ENCODE measurements around the gene MAP7D2. TPM values are rescaled to one million over a fixed set of nuclear protein-coding genes. Genes with fewer than 3 reads are reported as not detected.

The MAP7D2 gene
- total and polyA plus RNA-seq, 9 donors = 0.27 to 0.89 (median 0.44) TPM

DNA sequence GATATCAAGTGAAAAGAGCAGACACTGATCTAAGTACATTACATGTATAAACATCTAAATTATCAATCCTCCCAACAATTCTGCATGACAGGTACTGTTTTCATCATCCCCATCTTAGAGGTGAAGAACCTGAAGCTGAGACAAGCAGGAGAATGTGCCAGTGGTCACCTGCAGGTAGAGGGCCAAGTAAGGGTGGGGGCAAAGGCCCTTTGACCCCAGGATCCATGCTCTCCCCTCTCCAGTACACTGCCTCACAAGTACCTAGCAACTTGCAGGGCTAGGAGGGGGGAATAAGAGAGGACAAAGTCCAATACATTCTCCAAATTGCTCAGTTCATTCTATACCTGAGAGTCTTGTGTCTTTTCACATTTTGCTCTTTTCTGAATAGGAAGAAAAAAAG is 8.3 kb upstream of the MAP7D2 start:
- DNase-seq = no peak
- Histone ChIP-seq H3K4me3 (ENCODE audit: low read length) (no peak overlapping the region), H3K27me3 (ENCODE audit: control insufficient read depth, insufficient read depth, low read length) (peaks cover 7% of the 10 kb centered on the region), H3K9me3 (replicated peaks; ENCODE audit: control insufficient read depth, low read depth, low read length) (no peaks in the 10 kb centered on the region), H3K27ac (ENCODE audit: low read length) (no peak overlapping the region), H3K36me3 (ENCODE audit: control insufficient read depth, insufficient read depth, low read length) (peaks cover 6% of the 10 kb centered on the region), H3K4me1 (ENCODE audit: control insufficient read depth, insufficient read depth, low read length) (no peaks in the 10 kb centered on the region)

DNA sequence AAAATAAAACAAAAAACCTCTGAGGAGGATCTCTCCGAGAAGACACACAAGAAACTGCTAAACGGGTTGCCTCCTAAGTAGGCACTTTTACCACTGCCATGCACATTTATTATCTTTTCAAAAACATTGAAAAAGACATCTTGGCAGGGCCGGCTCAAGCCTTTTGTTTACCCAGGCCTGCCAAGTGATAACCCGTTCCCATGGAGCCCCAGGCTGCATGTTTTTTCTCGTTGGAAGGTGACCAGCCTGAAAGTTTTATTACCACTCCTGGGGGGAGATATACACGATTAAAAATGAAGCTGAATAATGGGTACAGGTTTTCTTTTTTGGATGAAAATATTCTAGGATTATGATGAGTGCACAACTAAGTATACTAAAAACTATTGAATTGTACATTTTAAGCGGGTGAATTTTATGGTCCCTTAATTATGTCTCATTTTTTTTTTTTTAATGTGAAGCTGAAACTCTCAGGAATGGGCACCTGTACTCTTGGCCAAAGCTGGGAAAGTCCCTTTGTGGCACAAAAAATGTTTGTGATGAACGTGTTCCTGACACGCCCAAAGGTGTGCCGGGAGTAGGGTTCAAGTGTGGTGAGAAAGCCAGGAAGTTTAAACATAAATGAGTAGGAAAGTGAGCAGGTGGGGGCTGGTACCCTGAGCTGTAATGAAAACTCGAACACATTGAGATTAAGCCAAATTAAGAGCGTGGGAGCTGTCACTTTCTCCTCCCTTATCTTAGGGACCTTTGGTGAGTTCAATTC is 1.5 kb upstream of the MAP7D2 start:
- 73% methylated on average over 10 of the region's 12 CpGs for WGBS (ENCODE audit: insufficient coverage)
- Histone ChIP-seq H3K4me3 (ENCODE audit: low read length) (no peak overlapping the region), H3K36me3 (ENCODE audit: control insufficient read depth, insufficient read depth, low read length) (no peaks in the 10 kb centered on the region), H3K27me3 (ENCODE audit: control insufficient read depth, insufficient read depth, low read length) (peaks cover 49% of the 10 kb centered on the region), H3K27ac (ENCODE audit: low read length) (no peak overlapping the region), H3K9me3 (replicated peaks; ENCODE audit: control insufficient read depth, low read depth, low read length) (peaks cover 2% of the 10 kb centered on the region), H3K4me1 (ENCODE audit: control insufficient read depth, insufficient read depth, low read length) (peaks cover 4% of the 10 kb centered on the region)
- no peak for DNase-seq

DNA sequence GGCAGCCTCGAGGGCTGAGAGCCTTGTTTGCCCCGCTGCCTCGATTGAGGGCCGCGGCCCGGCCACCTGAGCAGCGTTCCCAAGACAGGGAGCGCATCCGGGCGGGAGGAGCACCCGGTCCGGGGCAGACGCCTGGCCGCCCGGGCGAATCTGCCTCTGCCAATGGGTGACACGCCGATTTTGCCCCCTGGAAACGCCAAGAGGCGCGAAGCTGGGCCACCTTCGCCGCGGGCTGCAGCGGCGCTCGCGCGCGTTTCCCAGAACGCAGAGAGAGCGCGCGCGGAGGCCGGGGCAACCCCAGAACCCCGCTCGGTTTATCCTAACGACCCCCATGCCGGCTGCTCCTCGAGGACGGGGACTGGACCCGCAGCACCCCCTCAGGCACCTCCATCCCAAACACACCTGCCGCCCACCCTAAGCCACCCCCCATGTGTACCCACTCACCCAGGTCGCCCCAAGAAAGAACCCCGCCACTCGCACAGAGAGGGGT is 575 bp downstream of the MAP7D2 start:
- DNase-seq = no peak
- Histone ChIP-seq H3K27me3 (ENCODE audit: control insufficient read depth, insufficient read depth, low read length) (peaks cover 67% of the 10 kb centered on the region), H3K4me3 (ENCODE audit: low read length) (peak overlapping the region; percentile 25), H3K36me3 (ENCODE audit: control insufficient read depth, insufficient read depth, low read length) (no peaks in the 10 kb centered on the region), H3K27ac (ENCODE audit: low read length) (no peak overlapping the region), H3K9me3 (replicated peaks; ENCODE audit: control insufficient read depth, low read depth, low read length) (peaks cover 2% of the 10 kb centered on the region), H3K4me1 (ENCODE audit: control insufficient read depth, insufficient read depth, low read length) (peaks cover 4% of the 10 kb centered on the region)
- WGBS (ENCODE audit: insufficient coverage) = 24% methylated on average over 41 of the region's 47 CpGs

DNA sequence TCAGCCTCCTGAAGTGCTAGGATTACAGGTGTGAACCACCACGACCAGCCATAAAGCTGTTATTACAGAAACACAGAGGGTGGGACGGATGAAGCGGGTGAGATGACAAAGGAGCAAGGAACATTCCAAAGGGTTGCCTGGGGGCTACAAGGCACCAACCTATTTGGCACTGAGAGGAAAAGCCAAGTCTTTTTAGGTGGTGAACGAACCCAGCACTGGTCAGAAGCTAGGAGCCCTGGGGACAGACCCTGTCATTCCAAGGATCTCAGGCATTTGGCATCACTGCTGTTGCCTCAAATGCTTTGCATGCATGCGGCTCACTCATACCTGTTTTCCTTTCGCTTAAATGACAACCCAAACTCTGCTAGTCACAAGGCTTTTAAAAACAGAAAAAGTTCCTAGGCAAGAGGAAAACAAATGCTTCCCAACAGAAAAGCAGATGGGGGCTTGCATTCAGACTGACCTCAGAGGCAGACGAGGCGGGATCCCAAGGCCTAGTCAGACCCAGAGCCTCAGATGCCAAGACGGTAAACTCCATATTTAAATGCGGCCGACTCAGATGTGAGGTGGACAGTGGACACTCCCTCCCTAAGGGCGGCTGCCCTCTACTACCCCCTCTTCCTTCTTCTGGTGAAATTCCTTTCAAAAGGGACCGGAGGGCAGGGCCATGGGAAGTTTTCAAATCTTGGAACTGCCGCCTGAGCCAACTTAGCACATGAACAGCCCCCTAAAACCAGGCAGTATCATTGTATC is 4.5 kb downstream of the MAP7D2 start:
- Histone ChIP-seq H3K27me3 (ENCODE audit: control insufficient read depth, insufficient read depth, low read length) (peaks cover 58% of the 10 kb centered on the region), H3K4me3 (ENCODE audit: low read length) (no peak overlapping the region), H3K9me3 (replicated peaks; ENCODE audit: control insufficient read depth, low read depth, low read length) (peaks cover 2% of the 10 kb centered on the region), H3K4me1 (ENCODE audit: control insufficient read depth, insufficient read depth, low read length) (peaks cover 4% of the 10 kb centered on the region), H3K36me3 (ENCODE audit: control insufficient read depth, insufficient read depth, low read length) (no peaks in the 10 kb centered on the region), H3K27ac (ENCODE audit: low read length) (no peak overlapping the region)
- no peak for DNase-seq
- WGBS (ENCODE audit: insufficient coverage) = 78% methylated on average over 8 of the region's 14 CpGs

DNA sequence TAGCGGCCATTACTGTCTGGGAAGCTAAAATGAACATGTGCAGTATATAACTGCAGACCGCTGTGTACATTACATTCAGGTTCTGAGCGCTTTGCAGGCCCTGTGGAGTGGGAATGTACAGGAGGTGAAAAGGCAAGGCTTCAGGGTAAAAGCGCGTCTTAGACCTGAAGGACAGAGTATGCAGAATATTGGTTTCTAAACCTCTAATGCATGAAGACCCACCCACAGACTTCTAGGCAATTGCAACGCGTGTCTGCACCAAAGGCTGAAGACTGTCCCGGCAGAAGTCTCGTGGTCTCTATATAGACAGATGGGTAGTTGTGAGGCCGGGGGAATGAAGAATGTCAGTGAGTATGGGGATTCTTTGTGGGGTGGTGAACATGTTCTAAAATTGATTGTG is 5.4 kb downstream of the MAP7D2 start:
- peaks cover 56% of the 10 kb centered on the region for H3K27me3 ChIP-seq (ENCODE audit: control insufficient read depth, insufficient read depth, low read length)
- WGBS (ENCODE audit: insufficient coverage) = 85% methylated on average over 5 of the region's 10 CpGs
- no peaks in the 10 kb centered on the region for H3K36me3 ChIP-seq (ENCODE audit: control insufficient read depth, insufficient read depth, low read length)
- peaks cover 4% of the 10 kb centered on the region for H3K4me1 ChIP-seq (ENCODE audit: control insufficient read depth, insufficient read depth, low read length)
- no peak overlapping the region for H3K27ac ChIP-seq (ENCODE audit: low read length)
- no peak for DNase-seq
- no peak overlapping the region for H3K4me3 ChIP-seq (ENCODE audit: low read length)
- no peaks in the 10 kb centered on the region for H3K9me3 ChIP-seq (replicated peaks; ENCODE audit: control insufficient read depth, low read depth, low read length)

DNA sequence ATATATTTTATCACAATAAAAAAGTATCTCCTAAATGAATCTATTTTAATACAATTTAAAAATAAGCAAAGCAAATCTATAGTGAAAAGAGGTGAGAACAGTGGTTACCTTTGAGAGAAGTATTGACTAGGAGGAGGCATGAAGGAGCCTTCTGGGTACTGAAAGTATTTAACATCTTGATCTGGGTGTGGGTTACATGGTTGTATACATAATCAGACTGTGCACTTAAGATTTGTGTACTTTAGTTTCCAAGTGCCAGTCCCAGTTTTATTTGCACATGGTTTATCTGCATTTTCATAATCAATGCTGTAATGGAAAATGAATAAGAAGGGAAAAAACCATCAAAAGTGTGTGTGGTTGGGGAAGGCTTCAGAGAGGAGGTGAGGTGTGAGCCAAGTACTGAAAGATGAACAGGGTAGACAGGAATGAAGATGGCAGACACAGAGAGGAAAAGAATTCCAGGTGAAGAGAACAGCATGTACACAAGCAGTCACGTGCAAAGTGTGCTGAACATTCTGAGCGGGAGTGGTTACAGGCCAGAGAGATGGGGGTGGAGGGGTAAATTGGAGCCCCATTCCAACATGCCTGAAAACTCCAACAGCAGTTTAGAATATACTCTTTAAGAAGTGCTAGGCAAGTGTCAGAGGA is 14.6 kb downstream of the MAP7D2 start:
- no peak overlapping the region for H3K27ac ChIP-seq (ENCODE audit: low read length)
- peaks cover 55% of the 10 kb centered on the region for H3K27me3 ChIP-seq (ENCODE audit: control insufficient read depth, insufficient read depth, low read length)
- H3K4me1 ChIP-seq (ENCODE audit: control insufficient read depth, insufficient read depth, low read length) = no peaks in the 10 kb centered on the region
- no peaks in the 10 kb centered on the region for H3K9me3 ChIP-seq (replicated peaks; ENCODE audit: control insufficient read depth, low read depth, low read length)
- no peak for DNase-seq
- 73% methylated on average over 2 of the region's 2 CpGs for WGBS (ENCODE audit: insufficient coverage)
- H3K4me3 ChIP-seq (ENCODE audit: low read length) = no peak overlapping the region
- H3K36me3 ChIP-seq (ENCODE audit: control insufficient read depth, insufficient read depth, low read length) = no peaks in the 10 kb centered on the region

DNA sequence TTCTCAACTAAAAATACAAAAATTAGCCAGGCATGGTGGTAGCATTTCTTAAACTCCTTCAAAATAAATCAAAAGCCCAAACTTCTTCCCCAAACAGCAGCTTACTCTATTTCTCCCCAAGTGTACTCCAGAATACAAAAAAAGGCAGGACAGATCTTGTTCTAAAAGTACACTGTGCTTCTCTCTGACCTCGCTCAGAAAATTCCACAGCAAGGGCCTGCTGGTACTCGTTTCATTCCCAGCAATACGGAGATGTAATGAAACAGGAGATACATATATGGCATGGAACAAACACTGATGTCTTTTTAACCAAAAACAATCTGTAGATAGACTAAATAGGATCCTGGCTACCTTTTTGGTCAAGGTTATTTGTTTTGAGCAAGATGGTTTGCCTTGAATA is 25.2 kb downstream of the MAP7D2 start:
- no peak for DNase-seq
- no peaks in the 10 kb centered on the region for H3K4me1 ChIP-seq (ENCODE audit: control insufficient read depth, insufficient read depth, low read length)
- H3K27me3 ChIP-seq (ENCODE audit: control insufficient read depth, insufficient read depth, low read length) = peaks cover 38% of the 10 kb centered on the region
- no peak overlapping the region for H3K4me3 ChIP-seq (ENCODE audit: low read length)
- H3K27ac ChIP-seq (ENCODE audit: low read length) = no peak overlapping the region
- no peaks in the 10 kb centered on the region for H3K9me3 ChIP-seq (replicated peaks; ENCODE audit: control insufficient read depth, low read depth, low read length)
- WGBS (ENCODE audit: insufficient coverage) = no CpG with 5 or more reads among the region's 3 CpGs
- no peaks in the 10 kb centered on the region for H3K36me3 ChIP-seq (ENCODE audit: control insufficient read depth, insufficient read depth, low read length)

DNA sequence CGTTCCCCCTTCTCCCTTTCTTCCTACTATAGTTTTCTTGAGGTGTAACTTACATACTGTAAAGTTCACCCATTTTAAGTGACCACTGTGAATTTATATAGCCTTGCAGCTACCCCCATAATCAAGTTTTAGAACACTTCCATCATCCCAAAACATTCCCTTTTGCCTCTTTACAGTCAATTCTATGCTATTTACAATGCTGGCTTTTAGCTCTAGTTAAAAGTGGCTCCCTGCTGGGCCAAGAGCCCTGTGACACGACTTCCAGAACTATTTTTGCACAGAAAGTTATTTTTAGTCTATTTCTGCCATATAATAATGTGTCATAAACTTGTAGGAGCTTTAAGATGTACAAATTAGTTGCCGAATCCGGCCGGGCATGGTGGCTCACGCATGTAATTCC is 26.9 kb downstream of the MAP7D2 start:
- H3K36me3 ChIP-seq (ENCODE audit: control insufficient read depth, insufficient read depth, low read length) = no peaks in the 10 kb centered on the region
- H3K4me1 ChIP-seq (ENCODE audit: control insufficient read depth, insufficient read depth, low read length) = no peaks in the 10 kb centered on the region
- no peaks in the 10 kb centered on the region for H3K9me3 ChIP-seq (replicated peaks; ENCODE audit: control insufficient read depth, low read depth, low read length)
- no peak overlapping the region for H3K4me3 ChIP-seq (ENCODE audit: low read length)
- 83% methylated on average over 4 of the region's 6 CpGs for WGBS (ENCODE audit: insufficient coverage)
- H3K27me3 ChIP-seq (ENCODE audit: control insufficient read depth, insufficient read depth, low read length) = peaks cover 38% of the 10 kb centered on the region
- DNase-seq = no peak
- H3K27ac ChIP-seq (ENCODE audit: low read length) = no peak overlapping the region

DNA sequence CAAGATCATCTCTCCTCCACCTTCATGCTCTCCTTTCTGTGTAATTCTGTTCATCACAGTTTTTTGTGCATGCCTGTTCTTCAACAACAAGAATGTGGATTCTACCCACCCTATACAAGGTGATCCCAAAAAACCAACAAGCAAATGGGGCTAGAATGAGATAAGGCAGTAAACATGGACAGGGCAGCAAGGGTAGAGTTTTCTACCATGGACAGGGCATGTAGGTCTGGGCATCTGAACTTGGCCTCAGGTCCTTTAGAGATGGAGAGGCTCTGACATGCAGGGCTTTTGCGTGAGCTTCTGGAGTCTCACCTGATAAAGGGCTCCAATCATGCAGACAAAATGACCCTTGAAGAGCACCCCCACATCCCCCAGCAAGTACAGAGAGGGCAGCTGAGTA is 36.4 kb downstream of the MAP7D2 start:
- no peaks in the 10 kb centered on the region for H3K9me3 ChIP-seq (replicated peaks; ENCODE audit: control insufficient read depth, low read depth, low read length)
- peaks cover 30% of the 10 kb centered on the region for H3K27me3 ChIP-seq (ENCODE audit: control insufficient read depth, insufficient read depth, low read length)
- no peak for DNase-seq
- H3K4me1 ChIP-seq (ENCODE audit: control insufficient read depth, insufficient read depth, low read length) = no peaks in the 10 kb centered on the region
- WGBS (ENCODE audit: insufficient coverage) = no CpG with 5 or more reads among the region's 1 CpG
- H3K36me3 ChIP-seq (ENCODE audit: control insufficient read depth, insufficient read depth, low read length) = no peaks in the 10 kb centered on the region
- no peak overlapping the region for H3K27ac ChIP-seq (ENCODE audit: low read length)
- no peak overlapping the region for H3K4me3 ChIP-seq (ENCODE audit: low read length)

DNA sequence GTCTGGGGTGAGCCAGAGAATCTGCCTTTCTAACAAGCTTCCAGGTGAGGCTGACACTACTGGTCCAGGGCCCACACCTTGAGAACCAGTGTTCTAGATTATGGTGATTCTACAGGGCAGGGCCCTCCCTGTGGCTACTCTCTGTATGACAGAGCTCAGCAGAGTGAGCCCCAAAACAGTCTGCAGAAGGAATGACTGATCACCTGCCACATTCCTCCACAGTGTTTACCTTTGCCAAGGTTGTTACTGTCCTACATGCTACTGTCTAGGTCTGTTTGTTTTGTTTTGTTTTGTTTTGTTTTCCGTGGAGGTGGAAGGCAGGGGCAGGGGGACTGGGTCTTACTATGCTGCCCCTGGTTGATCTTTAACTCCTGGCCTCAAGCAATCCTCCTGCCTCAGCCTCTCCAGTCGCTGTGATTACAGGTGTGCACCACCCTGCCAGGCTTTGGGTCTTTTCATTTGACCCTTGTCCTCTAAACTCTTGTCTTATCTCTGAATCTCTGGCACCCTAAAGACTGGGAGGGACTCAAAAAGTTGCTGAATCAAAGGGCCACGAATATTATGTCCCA is 45.1 kb downstream of the MAP7D2 start:
- H3K4me3 ChIP-seq (ENCODE audit: low read length) = no peak overlapping the region
- no peaks in the 10 kb centered on the region for H3K36me3 ChIP-seq (ENCODE audit: control insufficient read depth, insufficient read depth, low read length)
- DNase-seq = no peak
- 91% methylated on average over 1 of the region's 3 CpGs for WGBS (ENCODE audit: insufficient coverage)
- no peaks in the 10 kb centered on the region for H3K9me3 ChIP-seq (replicated peaks; ENCODE audit: control insufficient read depth, low read depth, low read length)
- peaks cover 34% of the 10 kb centered on the region for H3K27me3 ChIP-seq (ENCODE audit: control insufficient read depth, insufficient read depth, low read length)
- H3K27ac ChIP-seq (ENCODE audit: low read length) = no peak overlapping the region
- peaks cover 8% of the 10 kb centered on the region for H3K4me1 ChIP-seq (ENCODE audit: control insufficient read depth, insufficient read depth, low read length)

All from muscle of leg (tissue), 11 donors.